Spleen (tissue), 7 donors: Measurements from ENCODE around the gene C6orf136.

ENCODE experiments used
- CTCF ChIP-seq, 11 experiments: fragments of 200-600 bp in 7 of 11; fragments of 450-650 bp in 4 of 11; sonication (generic) in 4 of 11; IDR thresholded peaks in 8 of 11; conservative IDR thresholded peaks in 3 of 11; 1 replicate in 7 of 11; 2 replicates in 4 of 11; pipeline versions ENCODE4 v1.4.0 to v1.8.0; 2016 to 2021; ENCODE audit warnings: antibody characterized with exemption in 11 of 11, inconsistent platforms in 4 of 11, mild to moderate bottlenecking in 1 of 11
- POLR2AphosphoS5 ChIP-seq, 3 donors: sonication (generic); formaldehyde crosslinking; IDR thresholded peaks; one replicate each; pipeline ENCODE4 v1.5.1; 2017; ENCODE audit warnings: antibody characterized with exemption in 3 of 3
- donor health status: DM: no; HTN: no; CAD: no; lungs with moderate emphysema.
- donor health status: DM: no; HTN: no; CAD: no.
- donor health status: DM: no; HTN: no; CAD: no.

GRCh38 chr6:30597315-30598144, 49.4 kb upstream of the C6orf136 start:
- peak; percentile 70 to 93 (median 86) for TF ChIP-seq CTCF (IDR thresholded peaks at IDR 0.05 in 8 of 11, conservative IDR thresholded peaks at IDR 0.05 in 3 of 11)
- peak in 2 of 3 donors; percentile 6 to 74 for TF ChIP-seq POLR2AphosphoS5 (IDR thresholded peaks at IDR 0.05)
